Bronchial epithelial cell (primary cell): ENCODE measurements around the gene RIMS3. TPM values are rescaled to one million over a fixed set of nuclear protein-coding genes. Genes with fewer than 3 reads are reported as not detected.

ENCODE experiments used
- DNase-seq: peaks from one replicate; pipeline ENCODE4 v3.0.0-alpha.2; 2010; ENCODE audit warnings: low read depth
- FAIRE-seq: peaks from 2 replicates; lab custom pipeline; 2011; peaks lifted over from hg19 to GRCh38; lab: Jason Lieb, UNC
- H3K27me3 ChIP-seq: 2 replicates; pipeline ENCODE4 v1.5.1; 2011; ENCODE audit warnings: low read length; ENCODE audit not compliant: control insufficient read depth, insufficient read depth
- H3K36me3 ChIP-seq: 2 replicates; pipeline ENCODE4 v1.5.1; 2011; ENCODE audit warnings: low read length; ENCODE audit not compliant: control insufficient read depth, insufficient read depth
- H3K4me3 ChIP-seq: 2 replicates; pipeline ENCODE4 v1.5.1; 2011; ENCODE audit warnings: mild to moderate bottlenecking, low read depth, low read length, control low read depth
- total RNA-seq: library from RNA; depleted of rRNA; stranded (reverse); fragments of >200 nt; gene quantifications from 2 replicates; pipeline ENCODE4 v1.2.1, GENCODE V29; 2014
- TF ChIP-seq, protein P1 (sequence below): IDR thresholded peaks from 2 replicates; pipeline ENCODE4 v1.5.1; 2011; ENCODE audit warnings: mild to moderate bottlenecking, moderate library complexity, low read length, control low read depth, inconsistent platforms; ENCODE audit not compliant: insufficient read depth, severe bottlenecking

The RIMS3 gene
- total RNA-seq, 1 donor from 2014 or later = 0.26 TPM

DNA sequence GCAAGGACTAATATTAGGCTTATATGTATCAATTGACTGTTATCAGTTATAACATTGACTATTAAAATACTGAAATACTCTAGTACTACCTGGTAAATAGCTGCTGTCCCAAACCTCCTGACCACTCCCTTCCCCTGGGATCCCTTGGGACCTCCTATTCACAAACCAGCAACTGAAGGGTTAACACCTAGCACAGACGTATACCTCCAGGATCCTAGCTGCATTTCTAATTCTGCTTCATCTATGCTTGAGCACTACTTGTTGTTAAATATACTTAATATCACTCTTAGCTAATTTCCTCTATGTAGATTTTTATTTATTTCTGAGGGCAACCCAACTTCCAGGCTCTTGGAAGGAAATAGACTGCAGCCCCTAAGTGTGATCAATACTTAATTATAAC is 24.3 kb upstream of the RIMS3 start:
- Histone ChIP-seq H3K36me3 (no peaks in the 10 kb centered on the region), H3K27me3 (no peaks in the 10 kb centered on the region), H3K4me3 (no peak overlapping the region)
- DNase-seq (no peak), FAIRE-seq (no peak)
- TF ChIP-seq, protein P1, sequence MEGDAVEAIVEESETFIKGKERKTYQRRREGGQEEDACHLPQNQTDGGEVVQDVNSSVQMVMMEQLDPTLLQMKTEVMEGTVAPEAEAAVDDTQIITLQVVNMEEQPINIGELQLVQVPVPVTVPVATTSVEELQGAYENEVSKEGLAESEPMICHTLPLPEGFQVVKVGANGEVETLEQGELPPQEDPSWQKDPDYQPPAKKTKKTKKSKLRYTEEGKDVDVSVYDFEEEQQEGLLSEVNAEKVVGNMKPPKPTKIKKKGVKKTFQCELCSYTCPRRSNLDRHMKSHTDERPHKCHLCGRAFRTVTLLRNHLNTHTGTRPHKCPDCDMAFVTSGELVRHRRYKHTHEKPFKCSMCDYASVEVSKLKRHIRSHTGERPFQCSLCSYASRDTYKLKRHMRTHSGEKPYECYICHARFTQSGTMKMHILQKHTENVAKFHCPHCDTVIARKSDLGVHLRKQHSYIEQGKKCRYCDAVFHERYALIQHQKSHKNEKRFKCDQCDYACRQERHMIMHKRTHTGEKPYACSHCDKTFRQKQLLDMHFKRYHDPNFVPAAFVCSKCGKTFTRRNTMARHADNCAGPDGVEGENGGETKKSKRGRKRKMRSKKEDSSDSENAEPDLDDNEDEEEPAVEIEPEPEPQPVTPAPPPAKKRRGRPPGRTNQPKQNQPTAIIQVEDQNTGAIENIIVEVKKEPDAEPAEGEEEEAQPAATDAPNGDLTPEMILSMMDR = no peak

DNA sequence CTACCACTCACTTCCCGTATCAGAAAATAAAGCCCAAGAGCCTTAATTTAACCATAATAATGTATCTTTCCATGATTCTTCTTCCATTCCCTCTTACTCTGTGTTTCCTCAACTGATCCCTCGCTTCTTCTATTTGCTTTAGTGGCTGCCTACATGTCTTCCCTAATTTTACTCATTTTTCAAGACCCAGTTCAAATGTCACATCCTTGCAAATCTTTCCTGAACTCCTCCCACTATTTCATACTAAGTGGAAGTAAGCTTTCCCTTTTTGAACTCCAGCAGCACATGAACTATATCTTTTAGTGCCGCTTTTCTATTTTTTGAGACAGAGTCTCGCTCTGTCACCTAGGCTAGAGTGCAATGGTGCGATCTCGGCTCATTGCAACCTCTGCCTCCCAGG is 22.2 kb upstream of the RIMS3 start:
- H3K36me3 ChIP-seq = no peaks in the 10 kb centered on the region
- TF ChIP-seq, protein P1 = no peak
- FAIRE-seq (no peak), DNase-seq (no peak)
- H3K4me3 ChIP-seq = no peak overlapping the region
- no peaks in the 10 kb centered on the region for H3K27me3 ChIP-seq

DNA sequence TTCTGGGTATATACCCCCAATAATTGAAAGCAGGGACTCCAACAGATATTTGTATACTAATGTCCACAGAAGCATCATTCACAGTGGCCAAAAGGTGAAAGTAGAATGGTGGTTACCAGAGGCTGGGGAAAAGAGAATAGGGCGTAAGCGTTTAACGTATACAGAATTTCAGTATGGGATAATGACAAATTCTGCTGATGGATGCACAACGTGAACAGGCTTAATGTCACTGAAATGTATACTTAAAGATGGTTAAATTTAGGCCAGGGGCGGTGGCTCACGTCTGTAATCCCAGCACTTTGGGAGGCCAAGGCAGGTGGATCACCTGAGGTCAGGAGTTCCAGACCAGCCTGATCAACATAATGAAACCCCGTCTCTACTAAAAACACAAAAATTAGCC is 21.6 kb upstream of the RIMS3 start:
- no peaks in the 10 kb centered on the region for H3K27me3 ChIP-seq
- no peak for DNase-seq
- no peaks in the 10 kb centered on the region for H3K36me3 ChIP-seq
- TF ChIP-seq, protein P1 = no peak
- no peak for FAIRE-seq
- no peak overlapping the region for H3K4me3 ChIP-seq

DNA sequence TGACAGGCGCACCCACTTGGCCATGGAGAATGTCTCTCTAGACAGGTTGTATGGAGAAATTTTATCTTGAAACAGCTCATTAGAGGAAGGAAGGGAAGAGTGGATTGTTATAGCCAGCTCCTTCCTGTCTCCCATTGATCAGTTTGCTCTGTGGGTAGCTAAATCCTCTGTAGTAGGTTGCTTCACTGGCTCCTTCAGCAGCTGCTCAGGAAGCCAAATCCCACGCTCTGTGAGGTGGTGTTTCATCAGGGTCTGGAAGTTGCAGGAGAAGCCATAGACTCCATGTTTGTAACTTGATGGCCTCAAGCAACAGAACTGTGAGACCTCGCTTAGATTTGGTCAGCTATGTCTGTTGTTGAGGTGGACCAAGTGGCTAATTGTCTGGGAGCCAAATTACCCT is 19.2 kb upstream of the RIMS3 start:
- FAIRE-seq = no peak
- Histone ChIP-seq H3K36me3 (no peaks in the 10 kb centered on the region), H3K4me3 (no peak overlapping the region), H3K27me3 (no peaks in the 10 kb centered on the region)
- TF ChIP-seq, protein P1 = no peak
- DNase-seq = no peak

DNA sequence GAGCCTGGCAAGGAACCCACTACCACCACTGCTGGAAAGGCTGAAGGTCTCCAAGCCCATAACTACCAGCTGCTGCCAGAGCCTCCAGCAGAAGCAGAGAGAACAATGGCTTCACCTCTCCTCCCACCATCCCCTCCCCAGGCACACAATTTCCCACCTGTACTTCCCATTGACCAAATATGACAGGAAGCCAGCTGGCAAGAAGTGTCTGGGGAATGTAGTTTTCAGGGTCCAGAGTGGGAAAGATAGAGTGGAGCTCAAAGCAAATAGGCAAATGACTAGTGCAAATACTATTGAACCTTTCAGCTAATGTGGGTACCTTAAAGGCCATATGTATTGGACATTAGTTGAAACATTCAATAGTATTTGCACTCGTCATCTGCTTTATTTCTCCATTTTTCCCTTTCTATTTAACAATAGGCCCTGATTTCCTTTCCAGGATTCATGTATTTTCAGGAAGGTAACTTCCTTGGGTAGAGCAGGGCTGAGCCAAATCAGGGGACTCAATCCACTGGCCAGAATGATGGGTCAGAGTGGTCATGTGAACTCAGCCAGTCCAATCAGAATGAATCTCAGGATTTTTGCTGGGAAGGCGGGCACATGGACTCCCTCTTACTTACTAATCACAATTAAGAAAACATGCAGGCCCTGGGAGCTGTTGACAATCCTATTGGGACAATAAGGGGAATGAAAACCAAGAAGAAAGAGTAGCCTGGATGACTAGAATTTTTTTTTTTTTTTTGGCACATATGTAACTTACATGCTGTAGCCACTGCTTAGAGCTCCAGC is 13.9 kb upstream of the RIMS3 start:
- FAIRE-seq = no peak
- TF ChIP-seq, protein P1 = no peak
- Histone ChIP-seq H3K36me3 (no peaks in the 10 kb centered on the region), H3K4me3 (no peak overlapping the region), H3K27me3 (no peaks in the 10 kb centered on the region)
- DNase-seq = no peak

DNA sequence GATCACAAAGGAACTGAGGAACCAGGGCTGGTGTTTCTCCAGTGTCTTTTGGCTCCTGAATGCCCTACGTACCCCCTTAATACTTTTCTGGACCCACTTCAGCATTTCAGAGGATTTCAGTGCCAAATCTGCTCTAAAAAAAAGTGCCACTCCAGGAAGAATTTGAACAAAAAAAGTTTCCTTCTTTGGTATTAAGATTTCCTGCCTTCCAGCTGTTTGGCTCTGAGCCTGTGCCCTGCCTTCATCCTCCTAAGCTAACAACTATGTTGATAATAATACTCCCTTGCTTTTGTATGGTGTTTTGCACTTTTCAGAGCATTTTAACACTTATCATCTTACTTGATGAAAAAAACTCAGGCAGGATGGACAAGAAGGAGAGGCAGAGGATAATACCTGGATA is 11.0 kb upstream of the RIMS3 start:
- H3K36me3 ChIP-seq = no peaks in the 10 kb centered on the region
- TF ChIP-seq, protein P1 = no peak
- FAIRE-seq = no peak
- DNase-seq = no peak
- no peak overlapping the region for H3K4me3 ChIP-seq
- no peaks in the 10 kb centered on the region for H3K27me3 ChIP-seq
